Prostate gland (tissue), 2 donors: ENCODE data around the gene PRKG1.

Source experiments
- POLR2A ChIP-seq: fragments of 450-650 bp; IDR thresholded peaks from one replicate; pipeline ENCODE4 v1.6.1; 2016; ENCODE audit warnings: antibody characterized with exemption, mild to moderate bottlenecking
- POLR2AphosphoS5 ChIP-seq: sonication (generic); formaldehyde crosslinking; IDR thresholded peaks from one replicate; pipeline ENCODE4 v1.6.1; 2017; ENCODE audit warnings: antibody characterized with exemption
- TF ChIP-seq, protein P1 (sequence below), 4 experiments: fragments of 200-600 bp in 2 of 4; fragments of 450-650 bp in 2 of 4; sonication (generic) in 2 of 4; IDR thresholded peaks; 1 replicate in 3 of 4; 2 replicates in 1 of 4; pipeline ENCODE4 v1.5.1; 2016 to 2019; ENCODE audit warnings: antibody characterized with exemption in 4 of 4, mild to moderate bottlenecking in 2 of 4, moderate library complexity in 2 of 4

DNA sequence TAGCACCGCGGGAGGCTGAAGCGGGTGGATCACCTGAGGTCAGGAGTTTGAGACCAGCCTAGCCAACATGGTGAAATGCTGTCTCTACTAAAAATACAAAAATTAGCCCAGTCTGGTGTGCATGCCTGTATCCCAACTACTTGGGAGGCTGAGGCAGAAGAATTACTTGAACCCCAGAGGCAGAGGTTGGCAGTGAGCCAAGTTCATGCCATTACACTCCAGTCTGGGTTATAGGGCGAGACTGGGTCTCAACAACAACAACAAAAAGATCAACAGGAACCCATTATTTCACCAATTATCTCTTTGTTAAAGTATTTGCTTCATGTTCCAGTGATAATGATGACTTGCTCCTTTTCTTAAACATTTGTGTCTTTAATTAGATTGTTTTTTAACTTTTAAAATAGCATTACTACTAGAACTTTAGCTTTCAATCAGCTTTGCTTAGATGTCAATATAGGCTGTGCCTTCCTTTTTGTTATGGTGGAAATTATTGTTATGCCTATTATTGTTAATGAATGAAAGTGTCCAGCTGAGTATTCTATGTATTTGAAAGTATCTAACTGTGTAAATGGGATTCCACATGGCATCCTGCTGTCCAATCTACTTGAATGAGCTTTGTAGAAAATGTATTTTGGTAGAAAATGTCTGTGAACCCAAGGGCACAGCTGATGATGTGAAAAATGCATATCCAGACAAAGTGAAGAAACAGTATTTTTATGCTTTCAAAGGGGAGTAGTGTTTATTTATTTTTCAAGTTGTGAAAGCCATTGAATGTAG, 686.8 kb downstream of the PRKG1 start:
- TF ChIP-seq, protein P1, sequence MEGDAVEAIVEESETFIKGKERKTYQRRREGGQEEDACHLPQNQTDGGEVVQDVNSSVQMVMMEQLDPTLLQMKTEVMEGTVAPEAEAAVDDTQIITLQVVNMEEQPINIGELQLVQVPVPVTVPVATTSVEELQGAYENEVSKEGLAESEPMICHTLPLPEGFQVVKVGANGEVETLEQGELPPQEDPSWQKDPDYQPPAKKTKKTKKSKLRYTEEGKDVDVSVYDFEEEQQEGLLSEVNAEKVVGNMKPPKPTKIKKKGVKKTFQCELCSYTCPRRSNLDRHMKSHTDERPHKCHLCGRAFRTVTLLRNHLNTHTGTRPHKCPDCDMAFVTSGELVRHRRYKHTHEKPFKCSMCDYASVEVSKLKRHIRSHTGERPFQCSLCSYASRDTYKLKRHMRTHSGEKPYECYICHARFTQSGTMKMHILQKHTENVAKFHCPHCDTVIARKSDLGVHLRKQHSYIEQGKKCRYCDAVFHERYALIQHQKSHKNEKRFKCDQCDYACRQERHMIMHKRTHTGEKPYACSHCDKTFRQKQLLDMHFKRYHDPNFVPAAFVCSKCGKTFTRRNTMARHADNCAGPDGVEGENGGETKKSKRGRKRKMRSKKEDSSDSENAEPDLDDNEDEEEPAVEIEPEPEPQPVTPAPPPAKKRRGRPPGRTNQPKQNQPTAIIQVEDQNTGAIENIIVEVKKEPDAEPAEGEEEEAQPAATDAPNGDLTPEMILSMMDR (IDR thresholded peaks at IDR 0.05), result no peak
- TF ChIP-seq POLR2A, result no peak
- TF ChIP-seq POLR2AphosphoS5, result no peak
